HG03439 (cell line): ENCODE results near the gene BEAN1.
"Not testable (repeated sequence)": the region's sequence is repeated elsewhere in the genome, so short reads cannot be mapped to it uniquely, and the experiment has no call there.

ENCODE experiments used
- ATAC-seq: cut with Tn5 transposase; IDR thresholded peaks from one replicate; pipeline ENCODE4 v1.9.1; 2021; ENCODE audit warnings: mild to moderate bottlenecking, moderate library complexity; ENCODE audit not compliant: unreplicated experiment

The BEAN1 gene

GRCh38 chr16:66503030-66503429 lies 75.9 kb downstream of the BEAN1 start:
- no peak for ATAC-seq

DNA sequence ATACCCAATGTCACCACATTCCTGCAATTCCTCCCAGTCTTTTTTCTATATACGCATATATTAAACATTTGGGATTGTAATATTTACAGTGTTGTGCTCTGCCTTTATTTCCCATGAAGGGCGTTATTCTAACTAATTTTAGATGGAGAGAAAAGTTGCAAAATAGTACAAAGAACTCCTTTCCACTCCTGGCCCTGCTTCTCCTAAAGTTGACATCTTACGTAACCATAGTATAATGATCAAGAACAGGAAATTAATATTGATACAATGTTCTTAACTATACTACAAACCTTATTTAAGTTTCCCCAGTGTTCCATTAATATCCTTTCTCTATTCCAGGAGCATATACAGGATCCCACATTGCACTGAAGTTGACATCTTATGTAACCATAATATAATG lies 76.5 kb downstream of the BEAN1 start:
- no peak for ATAC-seq

DNA sequence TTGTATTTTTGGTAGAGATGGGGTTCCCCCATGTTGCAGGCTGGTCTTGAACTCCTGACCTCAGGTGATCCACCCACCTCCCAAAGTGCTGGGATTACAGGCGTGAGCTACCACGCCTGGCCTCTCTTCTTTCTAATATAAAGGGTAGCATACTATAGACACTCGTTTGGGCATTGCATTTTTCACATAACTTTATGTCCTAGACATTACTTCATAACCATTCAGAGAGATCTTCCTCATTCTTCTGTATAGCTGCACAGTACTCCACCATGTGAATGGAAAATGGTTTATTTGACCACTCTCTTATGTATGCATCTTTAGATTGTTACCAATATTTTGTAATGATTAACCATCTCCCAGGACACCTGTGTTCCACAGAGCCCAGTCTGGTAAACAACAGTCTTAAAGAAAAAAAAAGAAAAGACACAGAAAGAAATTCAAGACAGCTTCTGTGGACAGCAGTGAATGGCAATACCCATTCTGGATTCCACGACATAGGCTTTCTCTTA lies 80.7 kb downstream of the BEAN1 start:
- ATAC-seq, result no peak

DNA sequence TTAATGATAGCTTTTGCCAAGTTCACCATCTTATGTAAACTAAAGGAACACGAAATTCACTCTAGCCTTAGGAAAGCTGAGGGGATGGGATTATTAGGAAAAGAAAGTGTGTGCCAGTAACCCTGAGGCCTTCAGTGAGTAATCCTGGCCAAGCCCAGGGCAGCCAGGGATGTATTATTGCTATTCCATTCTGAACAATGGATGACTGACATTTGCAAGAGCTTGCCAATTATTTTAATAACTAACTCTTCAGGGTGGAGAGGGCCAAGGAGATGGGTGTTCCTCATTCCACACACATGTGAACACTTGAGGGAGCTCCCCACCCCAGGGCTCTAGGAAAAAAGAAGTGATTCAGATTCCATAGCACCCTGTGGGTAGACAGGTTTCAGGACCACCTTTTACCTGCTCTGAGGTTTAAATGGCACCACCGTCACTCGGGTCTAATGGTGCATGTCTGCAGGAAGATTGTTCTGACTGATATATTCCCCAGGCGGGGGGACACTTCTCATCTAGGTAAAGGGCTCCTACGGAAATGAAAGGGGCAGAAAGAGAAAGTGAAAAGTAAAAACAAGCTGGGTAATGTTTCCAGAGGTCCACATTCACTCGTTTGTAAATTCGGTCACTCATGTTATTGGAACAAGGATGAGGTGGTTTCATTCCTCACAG lies 81.3 kb downstream of the BEAN1 start:
- no peak for ATAC-seq

GRCh38 chr16:66508914-66509496 lies 81.9 kb downstream of the BEAN1 start:
- ATAC-seq, result no peak

DNA sequence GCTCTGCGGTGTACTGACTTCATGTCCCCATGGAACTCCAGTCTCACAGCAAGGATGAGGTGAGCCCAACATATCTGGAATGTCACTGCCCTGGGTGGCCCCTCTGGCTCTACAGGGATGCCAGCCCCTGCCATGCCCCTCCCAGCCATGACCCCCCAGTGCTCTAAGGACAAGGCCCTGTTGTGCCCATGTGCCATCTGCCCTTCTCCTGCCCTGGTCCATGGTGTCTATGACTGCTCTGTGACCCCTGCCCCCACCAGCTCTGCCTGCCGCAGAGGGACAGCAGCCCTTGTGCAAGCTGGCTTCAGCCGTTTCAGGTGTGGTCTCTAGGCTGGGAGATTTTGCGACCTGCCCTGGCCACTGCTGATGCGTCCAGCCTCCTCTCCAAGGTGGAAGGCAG lies 82.5 kb downstream of the BEAN1 start:
- ATAC-seq, result no peak

DNA sequence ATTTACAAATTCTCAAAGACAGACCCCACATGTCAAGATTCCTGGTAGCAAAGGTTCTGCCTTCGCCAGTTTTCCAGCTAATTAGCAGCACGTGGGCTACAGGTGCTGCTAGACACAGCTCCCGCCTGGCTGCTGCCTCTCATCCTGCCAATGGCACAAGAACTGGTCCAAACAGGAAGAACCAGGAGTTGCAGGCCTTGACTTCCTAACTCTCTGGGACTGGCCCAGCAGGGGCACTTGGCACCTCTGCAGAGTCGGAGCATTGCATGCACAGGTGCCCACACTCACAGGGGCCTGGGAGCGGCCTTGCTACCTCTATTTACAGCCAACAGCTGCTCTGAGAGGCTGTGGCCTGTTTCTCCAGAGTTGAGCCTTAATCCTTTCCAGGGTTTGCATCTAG lies 83.2 kb downstream of the BEAN1 start:
- no peak for ATAC-seq

DNA sequence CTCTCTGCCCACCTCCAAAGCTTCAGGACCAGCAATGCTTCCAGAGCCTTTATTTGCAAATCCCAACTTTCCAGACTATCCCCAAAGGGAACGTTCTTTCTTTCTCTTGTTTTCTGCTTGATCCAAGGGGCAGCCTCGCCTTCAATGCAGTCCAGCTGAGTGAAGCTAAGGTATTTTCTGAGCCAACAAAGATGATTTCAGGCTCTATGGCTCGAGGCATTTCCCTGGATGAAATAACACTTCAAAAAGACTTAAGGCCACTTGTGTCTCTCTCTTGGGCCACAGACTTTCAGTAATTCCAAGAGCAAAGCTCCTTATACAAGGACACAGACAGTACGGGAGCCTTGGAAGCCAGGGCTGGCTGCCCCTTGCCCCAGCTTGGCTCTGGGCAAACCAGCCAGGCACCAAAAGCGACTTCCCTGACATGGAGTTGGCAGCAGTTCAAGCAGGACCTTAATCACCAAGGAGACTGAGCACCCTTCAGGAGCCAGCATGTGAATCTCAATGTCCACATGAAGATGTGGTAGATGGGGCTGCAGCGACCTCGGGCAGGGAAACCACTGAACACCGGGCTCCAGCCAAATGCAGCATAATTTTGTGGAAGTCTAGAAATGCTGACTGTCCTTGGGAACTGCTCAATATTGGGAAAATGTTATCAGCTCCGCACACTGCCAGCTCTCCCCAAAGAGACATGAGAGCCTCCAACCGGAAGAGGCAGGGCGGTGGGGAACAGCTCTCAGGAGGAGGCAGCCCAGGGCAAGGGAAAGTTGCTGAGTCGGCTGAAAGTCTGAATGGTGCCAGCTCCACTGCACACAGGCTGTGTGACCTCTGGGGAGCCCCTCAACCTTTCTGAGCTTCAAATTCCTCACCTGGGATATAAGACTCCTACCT lies 83.9 kb downstream of the BEAN1 start:
- ATAC-seq, result no peak

DNA sequence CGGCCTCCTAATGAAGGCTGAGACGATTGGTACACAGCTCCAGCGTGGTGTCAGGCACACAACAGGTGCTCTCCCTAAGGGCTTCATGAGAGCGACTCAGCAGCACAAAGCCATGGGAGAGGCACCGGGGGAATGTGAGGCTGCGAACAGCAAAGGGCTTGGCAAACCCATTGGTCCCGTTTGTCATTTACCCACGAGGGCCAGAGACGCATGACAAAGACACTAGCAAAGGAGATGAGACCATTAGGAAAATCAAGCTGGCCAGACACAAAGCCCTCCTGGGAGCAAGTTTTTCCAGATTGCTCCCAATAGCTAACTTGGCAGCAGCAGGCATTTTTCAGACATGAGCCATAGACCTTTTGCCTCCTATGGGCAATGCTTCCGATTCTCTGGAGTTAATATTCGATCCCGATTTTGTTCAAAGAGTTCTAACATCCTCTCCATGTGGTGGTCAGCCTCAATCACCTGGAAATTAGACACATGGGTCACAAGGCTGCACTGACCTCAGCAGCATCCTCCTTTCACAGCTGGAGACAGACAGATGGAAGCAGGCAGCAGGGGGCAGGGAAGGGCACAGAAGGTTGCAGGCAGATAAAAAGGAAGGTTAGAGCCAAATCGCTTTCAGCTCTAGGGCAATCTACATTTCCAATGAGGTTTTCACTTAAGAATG lies 84.6 kb downstream of the BEAN1 start:
- ATAC-seq, result no peak

DNA sequence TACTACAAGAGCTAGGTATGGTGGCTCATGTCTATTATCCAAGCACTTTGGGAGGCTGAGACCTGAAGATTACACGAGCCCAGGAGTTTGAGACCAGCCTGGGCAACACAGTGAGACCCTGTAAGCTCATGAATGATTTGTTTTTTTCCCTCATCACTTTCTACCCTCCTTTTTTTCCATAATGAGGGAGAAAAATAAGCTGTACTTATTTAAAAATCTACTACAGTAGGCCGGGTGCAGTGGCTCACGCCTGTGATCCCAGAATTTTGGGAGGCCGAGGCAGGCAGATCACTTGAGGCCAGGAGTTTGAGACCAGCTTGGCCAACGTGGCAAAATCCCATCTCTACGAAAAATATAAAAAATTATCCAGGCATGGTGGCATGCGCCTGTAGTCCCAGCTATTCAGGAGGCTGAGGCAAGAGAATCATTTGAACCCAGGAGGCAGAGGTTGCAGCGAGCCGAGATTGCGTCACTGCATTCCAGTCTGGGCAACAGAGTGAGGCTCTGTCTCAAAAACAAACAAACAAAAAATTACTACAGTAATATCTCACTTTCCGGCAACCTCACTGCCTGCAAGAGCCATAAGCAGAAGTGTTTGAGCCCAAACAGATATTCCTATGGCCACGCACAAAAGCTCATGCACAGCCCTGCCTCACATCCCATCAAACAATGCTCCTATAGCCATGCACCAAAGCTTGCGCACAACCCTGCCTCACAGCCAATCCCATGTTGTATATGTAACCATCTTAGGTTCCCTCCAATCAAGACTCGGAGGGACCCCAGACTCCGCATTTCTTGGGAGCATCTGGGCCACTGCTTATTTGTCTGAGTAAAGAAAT lies 85.4 kb downstream of the BEAN1 start:
- ATAC-seq, result no peak

DNA sequence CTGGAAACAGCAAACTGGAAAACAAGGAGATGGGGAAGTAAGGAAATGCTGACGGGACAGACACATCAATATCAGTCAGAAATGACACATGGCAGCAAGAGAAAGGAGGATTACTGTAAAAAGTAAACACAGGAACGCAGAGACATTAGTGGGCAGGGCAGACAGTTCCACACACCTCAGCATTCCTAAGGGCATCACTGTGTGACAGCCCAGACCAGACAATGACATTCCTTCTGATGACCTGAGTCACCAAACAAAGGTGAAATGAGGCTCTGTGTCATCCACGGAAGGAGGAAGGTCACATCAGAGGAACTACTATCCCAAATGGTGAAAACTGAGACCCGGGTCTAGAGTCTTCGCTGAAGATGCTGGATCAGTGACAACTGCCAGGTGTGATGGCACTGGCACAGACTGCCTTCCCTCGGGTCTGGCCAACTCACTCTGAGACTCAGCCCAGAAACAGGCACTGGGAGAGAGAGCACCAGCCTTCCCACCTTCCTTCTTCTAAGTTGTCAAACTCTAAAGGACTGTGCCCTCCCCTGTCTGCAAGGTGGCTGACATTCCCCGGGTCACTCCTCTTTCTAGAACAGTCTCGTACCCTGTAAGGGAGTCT lies 86.1 kb downstream of the BEAN1 start:
- no peak for ATAC-seq

DNA sequence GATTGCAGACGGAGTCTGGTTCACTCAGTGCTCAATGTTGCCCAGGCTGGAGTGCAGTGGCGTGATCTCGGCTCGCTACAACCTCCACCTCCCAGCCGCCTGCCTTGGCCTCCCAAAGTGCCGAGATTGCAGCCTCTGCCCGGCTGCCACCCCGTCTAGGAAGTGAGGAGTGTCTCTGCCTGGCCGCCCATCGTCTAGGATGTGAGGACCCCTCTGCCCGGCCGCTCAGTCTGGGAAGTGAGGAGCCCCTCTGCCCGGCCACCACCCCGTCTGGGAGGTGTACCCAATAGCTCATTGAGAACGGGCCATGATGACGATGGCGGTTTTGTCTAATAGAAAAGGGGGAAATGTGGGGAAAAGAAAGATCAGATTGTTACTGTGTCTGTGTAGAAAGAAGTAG lies 87.3 kb downstream of the BEAN1 start:
- ATAC-seq, result not testable (repeated sequence)

GRCh38 chr16:66514980-66515595 lies 88.0 kb downstream of the BEAN1 start:
- not testable (repeated sequence) for ATAC-seq

DNA sequence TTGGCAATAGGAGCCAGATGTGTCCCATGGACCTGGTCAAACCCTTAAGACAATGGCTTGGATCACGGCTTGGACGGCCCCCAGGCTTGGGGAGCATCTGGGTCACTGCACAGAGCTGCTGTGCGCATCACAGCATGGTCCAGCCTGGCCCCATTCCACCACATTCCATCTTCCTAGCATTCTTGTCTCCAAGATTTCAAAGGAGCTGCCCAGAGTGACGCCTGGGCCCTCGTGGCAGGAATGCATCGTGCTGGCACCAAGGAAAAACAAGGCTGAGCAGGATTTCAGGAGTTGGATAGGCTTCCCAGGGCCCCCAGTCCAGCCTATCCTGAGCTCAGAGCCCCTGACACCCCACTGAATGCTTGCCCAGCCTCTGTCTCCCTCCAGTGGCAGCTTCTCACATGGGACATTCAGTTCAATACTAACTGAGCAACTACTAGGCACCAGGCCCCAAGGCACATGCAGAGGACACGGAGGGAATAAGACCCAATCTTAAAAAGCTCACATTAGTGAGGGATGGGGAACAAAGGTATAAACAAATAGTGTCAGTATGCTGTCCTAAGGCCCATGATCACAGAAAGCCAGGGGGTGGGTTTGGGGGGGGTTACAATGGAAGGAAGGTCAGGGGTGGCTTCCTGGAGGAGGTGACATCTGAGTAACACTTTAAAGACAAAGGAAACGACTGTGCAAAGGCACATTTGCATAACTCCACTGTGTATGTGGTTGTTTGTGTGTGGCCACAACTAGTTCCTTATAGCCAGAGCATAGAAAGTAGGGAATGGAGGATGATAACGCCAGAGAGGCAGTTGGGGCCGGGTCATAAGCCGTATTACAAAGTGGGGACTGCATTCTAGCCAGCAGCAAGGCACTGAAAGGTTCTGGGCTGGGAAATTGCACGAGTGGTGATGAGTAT lies 88.8 kb downstream of the BEAN1 start:
- no peak for ATAC-seq

DNA sequence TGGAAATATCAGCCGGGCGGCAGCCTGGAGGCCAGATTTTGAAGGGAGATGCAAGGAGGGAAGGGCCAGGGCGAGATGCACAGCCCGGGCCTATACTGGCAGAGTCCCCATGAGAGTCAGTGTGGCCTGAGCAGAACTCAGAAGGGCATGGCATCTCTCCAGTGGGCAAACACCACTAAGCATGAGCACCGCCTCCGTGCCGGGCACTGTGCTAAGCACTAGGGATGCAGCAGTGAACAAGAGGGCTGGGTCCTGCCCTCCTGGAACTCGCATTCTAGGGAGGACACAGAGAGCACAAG lies 89.4 kb downstream of the BEAN1 start:
- ATAC-seq, result peak; percentile 23

DNA sequence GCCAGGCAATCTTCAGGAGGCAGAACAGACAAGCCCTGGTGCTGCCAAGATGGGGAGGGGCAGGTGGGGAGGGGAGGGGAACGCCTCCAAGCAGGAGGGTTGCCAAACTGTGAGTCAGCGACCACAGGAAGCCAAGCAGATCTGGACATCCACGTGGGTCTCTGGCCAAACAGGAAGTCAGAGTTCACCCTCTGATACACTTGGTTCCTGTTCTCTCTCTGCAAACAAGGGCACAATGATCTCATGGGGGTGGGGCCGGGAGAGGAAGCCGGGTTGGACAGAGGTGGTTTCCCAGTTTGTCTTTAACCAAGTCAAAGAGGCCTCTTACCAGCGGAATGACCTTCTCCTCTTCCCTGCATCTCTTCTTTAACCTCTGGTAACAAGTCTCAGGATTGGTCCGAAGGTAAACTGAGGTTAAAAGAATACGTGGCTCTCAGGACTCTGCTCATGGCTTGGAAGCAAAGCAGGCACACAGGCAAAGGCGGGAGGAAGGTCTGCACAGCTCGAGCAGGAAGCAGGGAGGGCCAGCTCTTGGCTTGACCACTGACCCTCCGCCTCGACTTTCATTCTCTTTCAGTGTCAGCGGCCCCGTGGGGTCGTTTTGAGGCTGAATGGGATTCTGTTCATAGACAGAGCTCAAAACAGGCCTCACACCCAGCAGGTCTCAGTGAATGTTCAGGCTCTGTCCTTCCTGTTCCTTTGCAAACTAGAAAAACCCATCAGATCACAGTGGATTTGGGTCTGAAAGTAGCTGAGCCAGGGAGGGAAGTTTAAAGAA lies 89.9 kb downstream of the BEAN1 start:
- peak; percentile 98 for ATAC-seq

GRCh38 chr16:66517586-66518263 lies 90.6 kb downstream of the BEAN1 start:
- ATAC-seq, result no peak
